HG03060 (cell line): ENCODE results near the gene MTERF4.

Source experiments
- ATAC-seq: cut with Tn5 transposase; IDR thresholded peaks from one replicate; pipeline ENCODE4 v1.9.1; 2021; ENCODE audit warnings: low read depth, moderate number of reproducible peaks; ENCODE audit not compliant: unreplicated experiment

Gene MTERF4

DNA sequence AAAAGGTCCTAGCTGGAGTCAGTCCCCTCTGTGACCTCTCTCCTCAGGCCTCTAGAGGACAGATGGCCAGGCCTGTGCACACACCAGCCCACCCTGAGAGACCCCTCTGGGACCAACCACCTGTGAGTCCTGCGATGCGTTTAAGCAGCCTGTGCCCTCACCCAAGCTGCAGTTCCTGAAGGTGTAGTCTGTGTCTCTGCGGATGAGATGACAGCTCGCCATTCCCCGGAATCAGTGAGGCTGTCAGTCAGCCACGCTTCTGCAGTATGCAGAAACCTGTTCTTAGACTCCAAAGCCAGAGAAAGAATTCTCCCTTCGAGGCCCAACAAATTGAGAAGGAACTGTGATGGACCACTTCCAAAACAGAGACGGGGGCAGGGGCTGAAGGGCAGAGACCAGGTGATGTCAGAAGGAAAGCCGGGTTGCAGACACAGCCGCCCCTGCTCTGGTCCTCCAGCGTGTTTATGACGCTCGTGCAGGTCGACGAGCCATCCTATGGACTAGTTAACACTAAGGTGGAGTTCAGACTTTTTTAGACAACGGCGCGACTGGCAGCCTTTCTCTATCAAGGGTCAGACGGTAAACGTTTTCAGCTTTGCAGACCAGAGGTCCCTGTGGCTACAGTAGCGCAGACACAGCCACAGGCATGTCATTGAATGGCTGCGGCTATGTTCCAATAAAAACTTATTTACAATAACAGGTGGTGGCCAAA lies 10.2 kb downstream of the MTERF4 start:
- no peak for ATAC-seq

DNA sequence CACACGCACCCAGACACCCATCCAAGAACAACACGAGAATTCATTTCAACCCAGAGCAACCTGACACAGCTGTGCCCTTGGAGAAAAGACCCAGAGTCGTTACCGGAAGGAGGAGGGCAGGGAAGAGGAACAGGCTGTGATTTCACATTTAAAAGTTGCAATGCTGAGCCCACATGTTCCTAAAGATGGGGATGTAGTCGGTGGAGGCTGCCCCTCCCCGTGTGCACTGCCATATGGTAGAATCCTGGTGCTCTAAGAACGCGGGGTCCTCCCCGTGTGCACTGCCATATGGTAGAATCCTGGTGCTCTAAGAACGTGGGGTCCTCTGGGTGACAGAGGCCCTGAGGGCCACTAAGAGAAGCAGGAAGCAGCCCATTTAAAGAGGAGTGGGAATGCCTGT lies 10.9 kb downstream of the MTERF4 start:
- ATAC-seq, result no peak

DNA sequence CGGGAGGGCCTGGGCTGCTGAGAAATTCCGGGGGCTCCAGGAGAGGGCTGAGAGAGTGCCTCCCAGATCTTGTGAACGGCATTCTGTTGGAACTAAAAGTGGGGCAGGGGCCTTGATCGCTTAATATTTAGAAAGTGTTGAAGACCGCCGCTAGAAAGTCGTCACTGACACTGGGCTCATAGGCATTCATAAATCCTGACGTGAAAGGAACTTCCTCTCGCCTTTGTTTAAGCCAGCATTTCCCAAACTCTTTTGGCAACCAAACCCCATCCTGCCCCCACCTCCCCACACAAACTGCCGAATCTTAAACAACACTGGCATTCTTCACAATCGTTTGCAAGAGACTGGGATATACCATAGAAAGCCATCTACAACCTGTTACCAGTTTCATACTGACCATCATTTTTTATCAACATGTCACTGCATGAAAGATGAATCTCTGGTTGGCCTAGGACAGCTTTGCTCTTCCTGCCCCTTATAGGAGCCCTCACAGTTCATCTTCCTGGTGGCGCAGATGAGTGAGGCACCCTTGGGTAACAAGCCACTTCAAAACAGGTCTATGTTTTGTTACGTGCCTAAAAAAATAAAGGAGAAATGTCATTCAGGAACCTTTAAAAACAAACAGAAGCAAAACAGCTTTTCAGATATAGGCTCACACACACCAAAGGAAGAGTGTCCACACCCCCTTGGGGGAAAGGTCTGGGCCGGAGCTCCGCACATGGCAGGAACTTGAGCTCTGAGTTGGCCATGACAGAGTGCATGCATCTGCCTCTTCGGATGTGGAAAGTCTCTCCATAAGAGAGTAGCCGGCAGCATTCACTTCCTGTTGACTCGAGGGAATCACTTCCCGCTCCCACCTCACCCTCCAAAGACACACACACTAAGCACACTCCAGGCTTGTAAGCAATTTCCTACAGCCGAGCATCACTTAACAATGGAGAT lies 13.0 kb downstream of the MTERF4 start:
- ATAC-seq, result no peak

DNA sequence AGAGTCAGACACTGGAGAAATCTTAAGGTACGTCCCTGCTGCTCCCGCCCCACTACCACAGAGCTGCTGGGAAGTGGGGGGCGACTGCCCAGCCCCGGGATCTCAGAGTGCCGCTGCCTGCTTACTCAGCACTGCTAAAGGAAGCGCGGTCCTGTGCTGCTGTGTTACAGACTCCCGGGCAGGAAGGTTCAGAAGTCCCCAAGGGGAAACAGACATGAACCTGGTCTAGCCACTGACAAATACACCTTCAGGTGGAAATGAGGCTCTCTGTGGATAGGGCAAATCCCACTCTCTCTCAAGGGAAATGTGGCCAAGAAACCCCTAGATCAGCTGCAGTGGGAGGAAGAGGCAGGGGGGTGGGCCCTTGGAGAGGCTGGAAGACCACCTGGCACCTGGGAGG lies 13.7 kb downstream of the MTERF4 start:
- ATAC-seq, result peak; percentile 27

DNA sequence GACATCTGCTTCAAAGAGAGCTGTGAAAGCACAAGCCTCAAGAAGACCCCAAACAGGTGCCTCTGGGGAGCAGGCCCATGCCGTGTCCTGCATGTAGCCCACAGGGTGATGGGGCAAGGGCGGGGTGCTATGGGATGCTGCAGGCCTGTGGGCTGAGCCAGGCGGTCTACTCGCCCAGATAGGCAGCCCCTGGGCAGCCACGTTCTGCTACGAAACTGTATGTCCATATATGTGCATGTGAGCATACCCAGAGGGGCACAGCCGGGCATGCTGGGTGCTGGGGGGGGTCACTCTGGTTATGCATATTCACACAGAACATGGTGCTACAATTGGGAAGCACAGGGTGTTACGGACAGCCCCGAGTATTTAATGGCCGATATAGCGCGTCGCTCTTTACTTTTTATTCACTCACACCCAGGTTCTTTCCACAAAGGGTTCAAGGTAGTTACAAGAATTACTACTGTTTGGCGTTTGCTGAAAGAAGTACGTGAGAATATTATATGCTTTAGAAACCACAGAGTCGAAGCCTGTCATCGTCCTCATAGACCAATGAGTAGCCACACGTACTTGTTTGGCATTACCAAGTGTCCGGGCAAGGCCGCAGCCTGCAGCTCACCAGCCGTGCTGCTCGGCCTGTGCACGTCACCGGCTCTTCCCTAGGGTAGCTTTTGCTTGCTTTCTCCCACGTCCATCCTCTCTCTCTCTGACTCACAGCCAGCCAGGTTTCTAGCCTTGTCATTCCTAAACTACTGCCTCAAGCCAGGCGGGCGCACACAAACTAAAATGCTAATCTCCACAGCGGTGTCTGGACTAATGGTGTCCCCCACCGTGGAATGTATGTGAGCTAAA lies 14.4 kb downstream of the MTERF4 start:
- peak; percentile 51 for ATAC-seq

DNA sequence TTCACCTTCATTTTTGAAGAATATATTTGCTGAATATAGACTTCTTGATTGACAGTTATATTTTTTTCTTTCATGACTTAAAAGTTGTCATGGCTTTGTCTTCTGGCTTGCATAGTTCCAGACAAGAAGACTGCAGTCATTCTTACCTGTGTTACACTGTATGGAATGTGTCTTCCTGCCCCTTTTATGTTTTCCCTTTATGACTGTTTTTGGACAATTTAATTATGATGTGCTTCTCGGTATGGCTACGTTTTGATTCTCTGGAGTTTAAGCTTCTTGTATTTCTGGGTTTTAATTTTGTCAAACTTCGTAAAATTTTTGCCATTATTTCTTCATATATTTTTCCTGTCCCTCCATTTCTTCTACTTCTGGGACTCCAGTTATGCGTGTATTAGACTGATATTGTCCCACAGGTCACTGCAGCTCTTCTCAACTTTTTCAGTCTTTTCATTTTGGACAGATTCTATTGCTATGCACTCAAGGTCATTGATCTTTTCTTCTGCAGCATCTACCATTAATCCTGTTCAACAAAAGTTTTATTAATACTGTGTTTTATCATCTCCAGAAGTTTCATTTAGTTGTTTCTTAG lies 17.1 kb downstream of the MTERF4 start:
- ATAC-seq, result no peak

DNA sequence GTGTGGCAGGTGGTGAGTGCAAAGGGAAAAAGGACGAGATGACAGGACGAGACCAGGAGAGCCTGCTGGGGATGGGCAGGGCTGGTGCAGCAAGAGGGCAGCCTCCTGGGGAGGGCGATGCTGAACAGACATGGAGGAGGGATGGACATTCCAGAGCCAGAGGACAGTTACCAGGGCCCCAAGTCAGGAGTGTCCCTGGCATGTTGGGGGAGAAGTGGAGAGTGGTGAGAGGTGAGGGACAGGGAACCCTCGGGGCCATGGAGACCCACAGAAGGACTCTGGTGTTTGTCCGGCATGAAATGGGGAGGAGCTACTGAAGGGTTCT lies 19.0 kb downstream of the MTERF4 start:
- no peak for ATAC-seq

DNA sequence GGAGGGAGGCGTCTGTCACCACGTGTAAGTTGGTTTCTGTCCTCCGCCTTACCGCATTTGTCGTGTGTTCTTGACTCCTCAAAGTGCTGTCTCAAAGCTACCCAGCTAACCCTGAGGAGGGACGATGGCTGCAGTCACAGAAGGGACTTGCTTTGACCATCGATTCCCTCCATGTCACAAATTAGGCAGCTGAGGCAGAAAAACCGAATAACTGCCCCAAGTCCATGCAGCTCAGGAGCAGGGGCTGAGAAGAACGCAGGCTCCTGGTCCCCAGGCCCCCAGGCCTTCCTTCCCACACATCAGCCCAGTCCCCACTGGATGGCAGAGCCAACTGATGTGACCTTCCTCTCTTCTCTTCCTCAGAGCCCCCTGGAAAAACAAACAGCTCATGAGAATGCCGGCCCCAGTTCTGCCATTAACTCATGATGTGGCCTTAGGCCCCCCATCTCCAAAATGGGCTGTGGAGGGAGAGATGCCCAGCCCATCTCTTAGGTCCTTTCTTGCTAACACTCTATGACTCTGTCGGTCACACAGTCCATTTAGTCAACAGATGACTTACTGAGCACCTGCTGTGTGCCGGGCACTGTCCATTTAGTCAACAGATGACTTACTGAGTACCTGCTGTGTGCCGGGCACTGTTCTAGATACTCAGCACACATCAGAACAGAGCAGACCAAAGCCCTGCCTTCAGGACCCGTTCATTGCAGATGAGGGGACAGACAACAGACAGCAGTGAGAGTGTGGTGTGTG lies 19.6 kb downstream of the MTERF4 start:
- ATAC-seq, result no peak

DNA sequence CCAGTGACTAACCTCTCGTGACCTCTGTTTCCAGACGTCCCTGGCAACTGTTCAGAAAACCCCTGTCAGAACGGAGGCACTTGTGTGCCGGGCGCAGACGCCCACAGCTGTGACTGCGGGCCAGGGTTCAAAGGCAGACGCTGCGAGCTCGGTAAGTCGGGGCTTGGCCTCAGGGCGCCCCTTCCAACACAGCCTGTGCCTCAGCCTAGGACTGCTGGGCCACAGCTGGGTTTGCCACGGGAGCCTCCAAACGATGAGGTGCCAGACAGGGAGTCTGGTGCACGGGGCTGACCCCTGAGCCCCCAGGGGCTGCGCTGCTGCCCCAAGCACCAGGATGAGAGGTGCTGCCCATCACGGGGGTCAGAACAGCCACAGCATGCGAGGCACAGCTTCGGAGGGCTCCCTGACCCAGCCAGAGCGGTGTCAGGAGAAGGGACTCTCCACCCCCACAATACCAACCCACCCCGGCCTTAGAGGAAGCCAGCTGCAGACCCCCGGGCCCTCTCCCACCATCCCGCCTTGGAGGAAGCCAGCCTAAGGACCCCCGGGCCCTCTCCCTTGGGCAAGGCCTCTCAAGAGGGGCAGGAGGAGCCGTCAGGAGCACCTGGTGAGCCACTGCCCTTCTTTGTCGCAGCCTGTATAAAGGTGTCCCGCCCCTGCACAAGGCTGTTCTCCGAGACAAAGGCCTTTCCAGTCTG lies 20.3 kb downstream of the MTERF4 start:
- ATAC-seq, result no peak

DNA sequence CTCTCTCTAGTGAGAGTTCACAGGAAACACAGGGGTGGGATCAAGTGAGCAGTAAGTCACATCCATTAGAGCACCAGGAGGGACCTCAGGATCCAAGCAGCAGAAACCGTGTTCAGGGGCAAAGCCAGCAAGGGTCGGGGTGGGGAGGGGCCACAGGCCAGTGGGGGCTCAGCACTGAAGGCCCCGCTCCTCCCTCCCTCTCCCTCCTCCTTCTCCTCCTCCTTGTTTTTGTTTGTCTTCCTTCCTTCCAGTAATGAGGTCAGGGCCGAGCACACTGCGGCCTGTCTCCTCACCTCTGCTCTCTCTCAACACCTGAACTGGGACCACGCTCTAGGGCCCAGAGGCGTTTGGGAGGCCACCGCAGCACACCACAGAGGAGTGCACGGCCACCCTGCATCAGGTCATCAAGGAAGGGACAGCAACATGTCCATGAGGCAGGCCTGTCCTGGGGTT lies 20.9 kb downstream of the MTERF4 start:
- no peak for ATAC-seq

DNA sequence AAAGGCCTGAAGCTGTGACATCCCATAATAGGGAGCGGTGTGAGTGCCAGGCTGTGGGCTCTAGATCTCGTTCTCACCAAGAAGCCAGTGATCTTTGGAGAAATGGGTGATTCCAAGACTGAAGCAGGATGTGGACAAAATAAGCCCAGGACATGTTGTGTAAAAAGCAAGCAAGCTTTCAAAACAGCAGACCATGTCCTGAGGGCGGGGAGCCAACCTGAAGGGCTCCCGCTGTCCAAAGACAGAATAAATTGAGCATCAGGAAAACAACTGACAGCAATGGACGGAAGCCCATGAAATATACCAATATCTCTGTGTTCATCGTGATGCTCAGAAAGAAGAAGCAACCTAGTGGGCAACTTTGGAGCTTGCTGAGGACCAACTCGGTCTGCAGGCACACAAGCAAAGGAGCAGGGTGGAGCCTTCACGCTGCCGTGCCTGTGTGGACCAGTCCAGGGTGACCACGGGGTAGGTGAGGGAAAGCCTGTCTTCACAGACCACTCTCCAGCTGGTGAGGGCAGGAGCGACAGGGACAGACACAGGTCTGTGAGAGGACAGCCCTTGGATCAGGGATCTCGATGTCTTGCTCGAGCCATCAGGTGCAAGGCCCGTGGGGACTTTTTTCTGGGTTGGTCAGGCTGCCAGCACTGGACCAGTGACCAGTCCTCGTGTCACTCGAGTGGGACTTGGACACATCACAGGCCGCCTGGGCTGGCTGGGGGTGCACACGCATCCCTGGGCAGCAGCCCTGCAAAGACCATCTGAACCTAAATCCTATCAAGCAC lies 21.5 kb downstream of the MTERF4 start:
- no peak for ATAC-seq

DNA sequence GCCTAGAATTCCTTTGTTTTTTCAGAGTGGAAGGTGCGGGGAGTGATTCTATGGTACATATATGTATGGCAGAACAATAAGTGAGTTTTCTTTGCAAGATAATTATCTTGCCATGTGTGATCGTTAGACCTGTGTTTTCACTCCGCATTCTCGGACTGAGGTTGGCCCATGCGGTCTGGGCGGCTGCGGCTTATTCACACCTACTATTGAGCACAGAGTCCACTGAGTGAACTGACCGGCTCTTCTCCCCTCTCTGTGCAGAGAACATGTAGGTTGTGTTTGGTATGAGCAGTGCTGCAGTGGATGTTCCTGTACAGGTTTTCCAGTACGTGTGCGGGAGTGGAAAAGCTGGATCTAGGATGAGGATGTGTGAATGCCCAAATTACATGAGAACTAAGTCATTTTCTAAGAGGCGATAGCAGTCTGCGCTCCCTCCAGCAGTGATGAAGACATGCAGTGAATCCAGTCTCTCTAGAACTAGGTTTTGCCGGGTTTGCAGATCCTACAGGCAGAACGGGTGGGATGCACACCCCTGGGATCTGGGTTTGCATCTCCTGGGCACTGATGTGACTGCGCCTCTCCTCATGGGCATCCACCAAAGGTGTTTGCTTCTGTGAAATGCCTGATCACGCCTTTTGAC lies 27.1 kb downstream of the MTERF4 start:
- no peak for ATAC-seq

DNA sequence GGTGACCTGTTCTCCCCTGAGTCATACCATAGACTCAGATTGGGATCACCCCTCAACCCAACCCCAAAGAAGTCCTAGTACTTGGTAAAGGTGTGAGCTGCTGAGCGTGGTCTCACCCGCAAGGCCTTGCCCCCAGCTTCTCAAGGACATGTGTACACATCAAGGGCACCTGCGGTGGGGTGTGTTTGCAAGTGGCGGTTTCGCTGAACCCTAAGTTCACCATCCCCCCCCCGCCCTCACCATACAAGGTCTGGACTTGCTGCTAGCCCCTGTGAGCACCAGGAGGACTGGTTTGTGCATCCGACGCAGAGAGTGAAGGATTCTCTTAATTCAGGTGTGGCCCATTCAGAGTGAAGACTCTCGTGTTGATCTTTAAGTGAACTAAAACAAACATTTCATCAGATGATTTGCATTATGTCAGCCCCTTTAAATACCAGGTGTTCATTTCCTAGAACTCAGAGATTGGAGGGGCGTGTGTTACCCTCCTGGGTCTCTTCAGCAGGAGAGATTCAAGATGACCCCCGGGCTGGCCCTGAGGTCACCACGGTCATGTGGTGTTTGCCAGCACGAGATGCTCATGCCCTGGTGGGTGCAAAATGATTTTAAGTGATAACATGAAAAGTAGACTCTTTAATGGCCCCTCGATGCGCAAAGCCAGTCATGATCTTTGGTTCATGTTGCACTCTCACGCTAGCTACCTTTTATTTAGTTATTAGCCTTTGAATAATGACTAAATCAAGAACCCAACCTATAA lies 27.8 kb downstream of the MTERF4 start:
- no peak for ATAC-seq

DNA sequence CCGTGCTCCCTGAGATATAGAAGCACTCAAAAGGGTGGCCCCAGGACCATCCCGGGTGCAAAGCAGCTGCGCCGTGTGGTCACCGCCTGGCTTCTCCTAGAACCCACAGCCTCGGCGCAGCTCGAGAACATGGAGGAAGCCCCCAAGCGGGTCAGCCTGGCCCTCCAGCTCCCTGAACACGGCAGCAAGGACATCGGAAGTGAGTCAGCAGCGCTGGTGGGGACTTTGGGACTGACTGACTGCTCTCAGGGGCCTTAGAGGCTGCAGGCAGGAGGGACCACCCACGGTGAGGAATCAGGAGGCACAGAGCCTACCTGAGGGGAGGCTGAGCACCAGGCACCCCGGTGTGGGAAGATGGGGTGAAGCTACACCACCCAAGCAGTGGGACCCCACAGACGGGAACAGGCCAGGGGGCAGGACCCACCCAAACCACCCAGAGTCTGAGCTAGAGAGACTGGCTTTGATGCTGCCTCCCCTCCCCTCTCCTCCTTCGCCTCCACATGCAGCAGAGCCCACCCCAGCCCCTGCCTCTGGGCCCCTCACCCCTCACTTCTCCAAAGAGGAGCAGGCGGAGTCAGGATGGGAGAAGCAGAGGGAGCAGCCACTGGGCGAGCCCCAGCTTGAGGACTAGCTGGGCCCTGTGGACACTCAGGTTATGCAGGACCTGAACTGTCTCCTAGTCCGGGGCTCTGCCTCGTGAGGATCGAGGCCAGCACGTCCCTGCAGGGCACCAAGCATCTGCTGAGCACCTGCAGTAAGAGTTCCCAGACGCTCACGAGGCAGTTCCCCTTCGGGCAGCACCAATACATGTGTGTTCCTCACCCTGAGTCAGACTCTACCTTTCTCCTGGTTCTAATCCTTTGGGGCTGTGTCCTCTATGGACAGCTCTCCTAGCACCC lies 28.7 kb downstream of the MTERF4 start:
- no peak for ATAC-seq

DNA sequence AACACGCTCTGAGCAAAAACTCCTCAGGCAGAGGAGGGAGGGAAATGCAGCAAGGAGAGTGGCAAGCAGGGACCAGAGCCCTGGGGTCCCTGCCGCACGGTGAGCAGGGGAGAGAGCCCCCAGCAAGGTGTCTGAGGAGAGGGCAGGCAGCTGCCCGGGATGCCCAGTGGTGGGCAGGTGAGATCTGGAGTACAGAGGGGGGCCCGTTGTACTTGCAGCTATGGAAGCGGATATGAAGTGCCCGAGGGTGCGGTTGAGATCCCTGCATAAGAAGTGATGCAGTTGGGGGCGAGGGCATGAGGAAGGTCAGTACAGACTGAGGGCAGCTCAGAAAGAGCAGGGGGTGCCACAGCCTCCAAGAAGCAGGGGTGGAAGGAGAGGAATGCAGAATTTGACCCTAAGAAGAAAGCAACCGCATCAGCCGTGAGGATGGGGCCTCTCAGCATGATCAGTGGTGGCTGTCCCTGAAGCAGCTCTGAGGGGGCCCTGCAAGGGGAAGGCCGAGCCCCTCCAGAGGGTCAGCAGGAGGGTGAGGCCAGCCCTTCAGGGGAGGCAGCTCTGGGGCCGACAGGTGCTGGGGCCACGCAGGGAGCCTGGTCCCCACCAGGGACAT lies 29.4 kb downstream of the MTERF4 start:
- ATAC-seq, result no peak

DNA sequence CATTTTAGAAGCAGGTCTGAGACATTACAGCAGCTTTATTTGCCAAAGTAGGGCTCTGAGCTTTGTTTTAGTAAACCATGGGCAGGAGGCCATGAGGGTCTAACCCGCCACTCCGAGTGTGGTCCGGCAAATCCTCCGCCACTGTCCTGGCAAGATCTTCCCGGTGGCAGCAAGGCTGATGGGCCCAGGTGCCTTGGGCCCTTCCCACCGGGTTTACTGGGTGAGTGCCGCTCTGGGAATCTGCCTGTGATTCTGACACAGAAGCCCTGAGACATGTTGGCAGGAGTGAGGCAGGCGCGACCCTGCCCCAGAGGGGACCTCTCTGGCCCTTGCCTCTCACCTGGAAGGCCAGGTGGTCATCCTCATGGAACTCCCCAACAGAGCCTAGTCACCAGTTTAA lies 29.9 kb downstream of the MTERF4 start:
- ATAC-seq, result no peak
